Measurements from ENCODE around the gene WNT1.

WNT1 gene

GRCh38 chr12:48972213-48972951 lies 5.7 kb upstream of the WNT1 start:
- Histone ChIP-seq H3K23ac (ENCODE audit: low read depth, low read length, poor library complexity) (peak overlapping the region; percentile 34), H3K79me1 (ENCODE audit: low read depth, low read length) (no peaks in the 10 kb centered on the region), H3K4me3 (ENCODE audit: low read length in 2 of 2) (no peak overlapping the region), H2BK5ac (ENCODE audit: low read length) (no peak overlapping the region), H2AK5ac (ENCODE audit: low read depth, low read length) (peak overlapping the region; percentile 5), H2BK12ac (ENCODE audit: low read length) (no peak overlapping the region), H3K27ac (replicated peaks; ENCODE audit: low read length) (no peak overlapping the region), H3K4me1 (ENCODE audit: control insufficient read depth in 2 of 2, insufficient read depth in 1 of 2, low read depth in 1 of 2, low read length in 2 of 2) (peaks cover 9 to 17% of the 10 kb centered on the region in 2 donors), H2AFZ (ENCODE audit: low read length) (no peak overlapping the region), H3K4me2 (ENCODE audit: insufficient read depth, low read length, poor library complexity, severe bottlenecking) (no peak overlapping the region), H3K14ac (ENCODE audit: low read length) (peak overlapping the region; percentile 42), H3K27me3 (ENCODE audit: control insufficient read depth in 3 of 3, insufficient read depth in 3 of 3, low read depth in 1 of 3, low read length in 3 of 3) (peaks cover 49 to 99% (median 98%) of the 10 kb centered on the region in 3 experiments), H3K36me3 (replicated peaks in 1 of 2; ENCODE audit: control insufficient read depth in 2 of 2, insufficient read depth in 2 of 2, low read length in 2 of 2) (no peaks in the 10 kb centered on the region), H2BK15ac (ENCODE audit: low read length) (no peak overlapping the region), H4K91ac (ENCODE audit: low read depth, low read length, poor library complexity) (no peak overlapping the region), H3K18ac (ENCODE audit: low read length) (peak overlapping the region; percentile 52), H3K9ac (ENCODE audit: low read depth, low read length, poor library complexity) (peak overlapping the region; percentile 66), H2BK120ac (ENCODE audit: low read depth, low read length) (no peak overlapping the region), H3K9me3 (replicated peaks in 1 of 2; ENCODE audit: control insufficient read depth in 2 of 2, insufficient read depth in 1 of 2, low read depth in 1 of 2, low read length in 2 of 2) (peaks cover 3 to 4% of the 10 kb centered on the region in 2 donors), H4K8ac (ENCODE audit: low read depth, low read length) (no peak overlapping the region), H3K4ac (ENCODE audit: low read length) (no peak overlapping the region)
- no CpG with 5 or more reads among the region's 23 CpGs for WGBS, 2 donors (ENCODE audit: extremely low coverage in 2 of 2, insufficient read length in 2 of 2, insufficient replicate concordance in 1 of 2)
- no peak for DNase-seq (ENCODE audit: low spot score)

GRCh38 chr12:48972952-48973483 lies 5.1 kb upstream of the WNT1 start:
- DNase-seq (ENCODE audit: low spot score), result no peak
- H3K27me3 ChIP-seq (ENCODE audit: control insufficient read depth in 3 of 3, insufficient read depth in 3 of 3, low read depth in 1 of 3, low read length in 3 of 3), result peaks cover 54 to 99% (median 99%) of the 10 kb centered on the region in 3 experiments
- peak overlapping the region; percentile 66 for H3K9ac ChIP-seq (ENCODE audit: low read depth, low read length, poor library complexity)
- H3K23ac ChIP-seq (ENCODE audit: low read depth, low read length, poor library complexity), result peak overlapping the region; percentile 34
- no peak overlapping the region for H4K91ac ChIP-seq (ENCODE audit: low read depth, low read length, poor library complexity)
- H3K18ac ChIP-seq (ENCODE audit: low read length), result no peak overlapping the region
- peaks cover 3 to 4% of the 10 kb centered on the region in 2 donors for H3K9me3 ChIP-seq (replicated peaks in 1 of 2; ENCODE audit: control insufficient read depth in 2 of 2, insufficient read depth in 1 of 2, low read depth in 1 of 2, low read length in 2 of 2)
- H2BK12ac ChIP-seq (ENCODE audit: low read length), result no peak overlapping the region
- no peak overlapping the region for H2AFZ ChIP-seq (ENCODE audit: low read length)
- peaks cover 9 to 18% of the 10 kb centered on the region in 2 donors for H3K4me1 ChIP-seq (ENCODE audit: control insufficient read depth in 2 of 2, insufficient read depth in 1 of 2, low read depth in 1 of 2, low read length in 2 of 2)
- H3K36me3 ChIP-seq (replicated peaks in 1 of 2; ENCODE audit: control insufficient read depth in 2 of 2, insufficient read depth in 2 of 2, low read length in 2 of 2), result no peaks in the 10 kb centered on the region
- H3K4ac ChIP-seq (ENCODE audit: low read length), result no peak overlapping the region
- H3K4me3 ChIP-seq (ENCODE audit: low read length in 2 of 2), result no peak overlapping the region
- H3K14ac ChIP-seq (ENCODE audit: low read length), result peak overlapping the region; percentile 42
- no peak overlapping the region for H2AK5ac ChIP-seq (ENCODE audit: low read depth, low read length)
- WGBS, 2 donors (ENCODE audit: extremely low coverage in 2 of 2, insufficient read length in 2 of 2, insufficient replicate concordance in 1 of 2), result no CpG with 5 or more reads among the region's 3 CpGs
- no peak overlapping the region for H3K27ac ChIP-seq (replicated peaks; ENCODE audit: low read length)
- H2BK120ac ChIP-seq (ENCODE audit: low read depth, low read length), result no peak overlapping the region
- no peak overlapping the region for H4K8ac ChIP-seq (ENCODE audit: low read depth, low read length)
- H2BK5ac ChIP-seq (ENCODE audit: low read length), result no peak overlapping the region
- no peak overlapping the region for H3K4me2 ChIP-seq (ENCODE audit: insufficient read depth, low read length, poor library complexity, severe bottlenecking)
- H3K79me1 ChIP-seq (ENCODE audit: low read depth, low read length), result no peaks in the 10 kb centered on the region
- no peak overlapping the region for H2BK15ac ChIP-seq (ENCODE audit: low read length)

- Histone ChIP-seq H2AFZ (ENCODE audit: low read length) (no peak overlapping the region), H3K27ac (replicated peaks; ENCODE audit: low read length) (no peak overlapping the region), H2BK15ac (ENCODE audit: low read length) (peak overlapping the region; percentile 35), H2BK5ac (ENCODE audit: low read length) (no peak overlapping the region), H3K9me3 (replicated peaks in 1 of 2; ENCODE audit: control insufficient read depth in 2 of 2, insufficient read depth in 1 of 2, low read depth in 1 of 2, low read length in 2 of 2) (peaks cover 3 to 4% of the 10 kb centered on the region in 2 donors), H4K8ac (ENCODE audit: low read depth, low read length) (no peak overlapping the region), H3K27me3 (ENCODE audit: control insufficient read depth in 3 of 3, insufficient read depth in 3 of 3, low read depth in 1 of 3, low read length in 3 of 3) (peaks cover 59 to 99% (median 99%) of the 10 kb centered on the region in 3 experiments), H3K79me1 (ENCODE audit: low read depth, low read length) (no peaks in the 10 kb centered on the region), H3K4me2 (ENCODE audit: insufficient read depth, low read length, poor library complexity, severe bottlenecking) (no peak overlapping the region), H4K91ac (ENCODE audit: low read depth, low read length, poor library complexity) (no peak overlapping the region), H3K4me1 (ENCODE audit: control insufficient read depth in 2 of 2, insufficient read depth in 1 of 2, low read depth in 1 of 2, low read length in 2 of 2) (peaks cover 9 to 18% of the 10 kb centered on the region in 2 donors), H3K9ac (ENCODE audit: low read depth, low read length, poor library complexity) (no peak overlapping the region), H3K23ac (ENCODE audit: low read depth, low read length, poor library complexity) (no peak overlapping the region), H2AK5ac (ENCODE audit: low read depth, low read length) (no peak overlapping the region), H2BK120ac (ENCODE audit: low read depth, low read length) (no peak overlapping the region), H2BK12ac (ENCODE audit: low read length) (no peak overlapping the region), H3K4ac (ENCODE audit: low read length) (no peak overlapping the region), H3K18ac (ENCODE audit: low read length) (peak overlapping the region; percentile 32), H3K36me3 (replicated peaks in 1 of 2; ENCODE audit: control insufficient read depth in 2 of 2, insufficient read depth in 2 of 2, low read length in 2 of 2) (no peaks in the 10 kb centered on the region), H3K4me3 (ENCODE audit: low read length in 2 of 2) (no peak overlapping the region), H3K14ac (ENCODE audit: low read length) (no peak overlapping the region)
- no CpG with 5 or more reads among the region's 12 CpGs for WGBS, 2 donors (ENCODE audit: extremely low coverage in 2 of 2, insufficient read length in 2 of 2, insufficient replicate concordance in 1 of 2)
- DNase-seq (ENCODE audit: low spot score), result no peak
Measured at GRCh38 chr12:48973531-48973930, 4.6 kb upstream of the WNT1 start.

GRCh38 chr12:48973941-48974673 lies 4.0 kb upstream of the WNT1 start:
- Histone ChIP-seq H2BK12ac (ENCODE audit: low read length) (no peak overlapping the region), H3K4me3 (ENCODE audit: low read length in 2 of 2) (no peak overlapping the region), H2AFZ (ENCODE audit: low read length) (no peak overlapping the region), H3K9me3 (replicated peaks in 1 of 2; ENCODE audit: control insufficient read depth in 2 of 2, insufficient read depth in 1 of 2, low read depth in 1 of 2, low read length in 2 of 2) (peaks cover 3 to 4% of the 10 kb centered on the region in 2 donors), H2BK5ac (ENCODE audit: low read length) (no peak overlapping the region), H3K23ac (ENCODE audit: low read depth, low read length, poor library complexity) (no peak overlapping the region), H2BK15ac (ENCODE audit: low read length) (peak overlapping the region; percentile 35), H3K9ac (ENCODE audit: low read depth, low read length, poor library complexity) (no peak overlapping the region), H3K14ac (ENCODE audit: low read length) (no peak overlapping the region), H3K27me3 (ENCODE audit: control insufficient read depth in 3 of 3, insufficient read depth in 3 of 3, low read depth in 1 of 3, low read length in 3 of 3) (peaks cover 65 to 99% (median 99%) of the 10 kb centered on the region in 3 experiments), H3K36me3 (replicated peaks in 1 of 2; ENCODE audit: control insufficient read depth in 2 of 2, insufficient read depth in 2 of 2, low read length in 2 of 2) (no peaks in the 10 kb centered on the region), H4K8ac (ENCODE audit: low read depth, low read length) (no peak overlapping the region), H3K18ac (ENCODE audit: low read length) (no peak overlapping the region), H2BK120ac (ENCODE audit: low read depth, low read length) (no peak overlapping the region), H3K79me1 (ENCODE audit: low read depth, low read length) (no peaks in the 10 kb centered on the region), H3K27ac (replicated peaks; ENCODE audit: low read length) (no peak overlapping the region), H3K4me2 (ENCODE audit: insufficient read depth, low read length, poor library complexity, severe bottlenecking) (no peak overlapping the region), H3K4ac (ENCODE audit: low read length) (no peak overlapping the region), H2AK5ac (ENCODE audit: low read depth, low read length) (no peak overlapping the region), H4K91ac (ENCODE audit: low read depth, low read length, poor library complexity) (no peak overlapping the region), H3K4me1 (ENCODE audit: control insufficient read depth in 2 of 2, insufficient read depth in 1 of 2, low read depth in 1 of 2, low read length in 2 of 2) (peaks cover 12 to 21% of the 10 kb centered on the region in 2 donors)
- DNase-seq (ENCODE audit: low spot score), result no peak
- no CpG with 5 or more reads among the region's 19 CpGs for WGBS, 2 donors (ENCODE audit: extremely low coverage in 2 of 2, insufficient read length in 2 of 2, insufficient replicate concordance in 1 of 2)

Data from neuronal stem cell (in vitro differentiated cells).